Measurements from ENCODE around the gene GALR2.

GALR2 gene

DNA sequence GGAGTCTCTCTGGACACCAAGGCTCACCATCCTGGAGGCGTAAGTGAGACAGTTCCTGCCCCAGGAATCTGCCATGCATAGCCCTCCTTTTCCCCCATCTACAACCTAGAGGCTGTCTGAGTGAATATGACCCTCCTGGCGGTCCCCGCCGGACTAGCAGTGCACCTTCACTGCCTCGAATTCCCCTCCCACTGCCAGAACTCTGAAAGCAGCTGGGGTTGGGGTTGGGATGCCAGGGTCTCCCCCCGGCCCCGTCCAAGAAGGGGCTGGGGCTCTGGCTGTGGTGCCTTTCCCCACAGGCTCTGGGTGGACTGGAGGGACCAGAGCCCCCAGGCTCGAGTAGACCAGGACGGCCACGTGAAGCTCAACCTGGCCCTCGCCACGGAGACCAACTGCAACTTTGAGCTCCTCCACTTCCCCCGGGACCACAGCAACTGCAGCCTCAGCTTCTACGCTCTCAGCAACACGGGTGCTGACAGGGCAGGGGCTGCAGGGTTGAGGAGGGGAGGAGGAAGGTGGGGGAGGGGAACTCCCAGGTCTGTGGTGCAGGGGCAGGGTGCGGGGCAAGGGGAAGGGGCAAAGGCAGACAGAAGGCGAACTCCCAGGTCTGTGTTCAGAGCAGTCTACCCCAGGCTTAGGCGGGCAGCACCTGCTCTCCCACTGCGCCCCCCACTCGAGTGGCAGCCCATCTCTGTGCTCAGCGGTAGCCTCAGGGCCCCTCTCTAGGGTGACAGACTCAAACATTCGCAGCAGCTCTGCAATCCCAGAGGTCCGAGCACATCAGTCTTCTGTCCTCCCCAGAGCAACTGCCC, 5.6 kb downstream of the GALR2 start:
- DNase-seq (ENCODE audit: low read depth), result no peak

- DNase-seq (ENCODE audit: low read depth), result no peak
These were observed 6.2 kb downstream of the GALR2 start for GRCh38 chr17:76080768-76081287.

- no peak for DNase-seq (ENCODE audit: low read depth)
These were observed 7.0 kb downstream of the GALR2 start for GRCh38 chr17:76081295-76082210.

DNA sequence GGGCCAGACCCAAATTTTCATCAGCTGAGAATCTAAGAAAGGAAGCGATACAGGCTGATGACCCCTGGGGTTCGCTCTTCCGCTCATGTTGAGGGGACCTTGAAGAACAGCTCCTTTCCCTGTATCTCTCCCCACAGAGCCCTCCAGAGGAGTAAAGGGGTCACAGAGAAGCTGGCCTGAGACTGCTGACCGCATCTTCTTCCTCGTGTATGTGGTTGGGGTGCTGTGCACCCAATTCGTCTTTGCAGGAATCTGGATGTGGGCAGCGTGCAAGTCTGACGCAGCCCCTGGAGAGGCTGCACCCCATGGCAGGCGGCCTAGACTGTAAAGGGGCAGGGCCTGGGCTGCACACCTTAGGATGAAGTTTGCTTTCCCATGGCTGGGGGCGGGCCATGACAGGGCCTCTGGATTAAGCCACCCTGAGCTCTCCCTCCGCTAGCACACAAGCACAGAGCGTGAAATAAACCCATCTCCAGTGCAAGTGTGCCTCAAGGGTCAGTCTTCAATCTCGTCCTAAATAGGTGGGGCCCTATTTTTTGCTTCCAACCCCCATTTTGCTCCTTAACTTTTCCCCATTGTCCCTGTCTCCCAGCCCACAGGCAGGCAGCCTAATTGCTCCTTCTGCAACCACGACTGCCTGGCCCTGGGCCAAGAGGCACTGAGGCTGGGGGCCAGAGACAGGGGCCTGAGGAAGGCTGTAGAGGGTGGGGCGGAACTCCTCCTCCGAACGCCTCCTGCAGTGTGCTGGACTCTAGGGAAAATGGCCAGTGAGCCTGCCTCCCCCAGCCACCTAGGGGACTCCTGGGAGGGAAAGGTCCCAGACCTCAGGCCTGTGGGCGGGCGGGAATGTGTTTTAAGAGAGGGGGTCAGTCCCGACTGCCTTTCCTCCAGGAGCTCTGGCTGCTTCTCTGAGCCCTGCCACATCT, 8.0 kb downstream of the GALR2 start:
- DNase-seq (ENCODE audit: low read depth), result no peak

DNA sequence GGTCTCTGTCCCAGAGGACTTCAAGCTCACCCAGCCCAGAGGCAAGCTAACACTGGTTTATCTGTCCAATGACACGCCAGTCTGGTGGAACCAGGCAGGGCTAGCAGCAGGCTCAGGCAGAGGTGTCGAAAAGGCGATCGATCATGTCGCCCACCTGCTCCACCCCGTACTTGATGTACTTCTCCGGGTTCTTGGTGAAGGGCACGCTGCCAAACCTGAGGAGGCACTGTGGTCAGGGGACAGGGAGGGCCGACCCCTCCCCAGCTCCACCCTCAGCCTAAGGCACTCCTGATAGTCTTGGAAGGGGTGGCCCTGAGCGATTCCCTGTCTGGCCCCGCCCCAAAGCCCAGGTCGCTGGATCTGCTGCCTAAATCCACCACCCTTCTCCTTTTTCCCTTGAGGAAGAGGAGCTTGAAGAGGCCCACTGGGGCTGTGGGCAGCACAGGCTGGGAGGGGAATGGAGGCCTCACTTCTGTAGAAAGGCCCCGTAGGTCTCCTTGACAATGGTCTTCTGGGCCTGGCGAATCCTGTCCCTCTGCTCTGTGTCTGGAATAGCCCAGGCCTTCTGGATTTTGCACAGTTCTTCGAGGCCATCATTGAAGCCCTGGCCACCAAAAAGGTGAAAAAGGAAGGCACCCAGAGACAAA, 9.1 kb downstream of the GALR2 start:
- no peak for DNase-seq (ENCODE audit: low read depth)

- DNase-seq (ENCODE audit: low read depth), result no peak
These were observed 10.6 kb downstream of the GALR2 start for GRCh38 chr17:76085066-76085730.

DNA sequence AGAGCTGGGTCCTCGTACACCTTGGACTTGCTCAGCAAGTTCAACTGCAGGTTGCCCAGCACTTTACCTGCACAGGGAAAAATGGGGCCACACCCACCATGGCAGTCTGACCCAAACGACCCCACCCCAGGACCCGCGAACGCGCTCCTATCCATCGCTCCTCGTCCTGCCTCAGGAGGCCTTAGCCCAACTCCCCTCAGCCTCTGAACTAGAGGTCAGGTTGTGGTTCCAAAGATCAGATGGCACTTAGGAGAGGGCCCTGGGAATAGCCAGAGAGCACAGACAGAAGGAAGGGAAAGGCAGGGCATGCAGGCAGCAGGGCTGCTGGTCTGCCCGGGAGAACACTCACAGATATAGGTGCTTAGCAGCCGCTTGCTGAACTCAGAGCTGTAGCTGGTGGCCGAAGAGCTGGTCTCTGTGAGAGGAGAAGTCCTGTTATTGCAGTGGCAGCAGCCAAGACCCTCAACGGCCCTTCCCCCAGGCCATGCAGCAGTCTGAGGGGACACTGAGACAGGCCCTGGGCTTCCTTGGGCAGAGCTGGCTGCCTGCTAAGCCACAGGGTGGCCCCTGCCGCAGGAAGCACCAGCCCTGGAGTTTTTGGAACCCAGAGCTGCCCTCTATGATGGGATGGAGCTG, 11.3 kb downstream of the GALR2 start:
- DNase-seq (ENCODE audit: low read depth), result no peak

- no peak for DNase-seq (ENCODE audit: low read depth)
These were observed 11.8 kb downstream of the GALR2 start for GRCh38 chr17:76086384-76086783.

DNA sequence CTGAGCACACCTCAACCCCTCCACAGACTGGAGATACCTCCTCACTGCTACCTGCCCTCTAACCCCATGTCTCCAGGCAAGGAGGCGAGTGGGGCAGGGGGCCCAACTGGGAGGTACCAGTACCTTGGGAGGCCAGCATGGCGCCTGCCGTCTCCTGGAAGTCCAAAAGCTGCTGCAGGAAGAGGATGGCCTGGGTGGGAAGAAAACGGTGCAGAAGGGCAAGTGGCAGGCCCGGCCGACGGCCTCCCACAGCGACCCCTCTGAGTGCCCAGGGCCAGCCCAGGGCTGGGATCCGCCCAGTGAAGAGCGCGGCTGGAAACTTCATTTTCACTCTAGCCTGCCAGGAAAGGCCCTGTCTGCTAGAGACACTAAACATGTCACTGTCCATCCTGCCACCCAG, 12.9 kb downstream of the GALR2 start:
- no peak for DNase-seq (ENCODE audit: low read depth)

DNA sequence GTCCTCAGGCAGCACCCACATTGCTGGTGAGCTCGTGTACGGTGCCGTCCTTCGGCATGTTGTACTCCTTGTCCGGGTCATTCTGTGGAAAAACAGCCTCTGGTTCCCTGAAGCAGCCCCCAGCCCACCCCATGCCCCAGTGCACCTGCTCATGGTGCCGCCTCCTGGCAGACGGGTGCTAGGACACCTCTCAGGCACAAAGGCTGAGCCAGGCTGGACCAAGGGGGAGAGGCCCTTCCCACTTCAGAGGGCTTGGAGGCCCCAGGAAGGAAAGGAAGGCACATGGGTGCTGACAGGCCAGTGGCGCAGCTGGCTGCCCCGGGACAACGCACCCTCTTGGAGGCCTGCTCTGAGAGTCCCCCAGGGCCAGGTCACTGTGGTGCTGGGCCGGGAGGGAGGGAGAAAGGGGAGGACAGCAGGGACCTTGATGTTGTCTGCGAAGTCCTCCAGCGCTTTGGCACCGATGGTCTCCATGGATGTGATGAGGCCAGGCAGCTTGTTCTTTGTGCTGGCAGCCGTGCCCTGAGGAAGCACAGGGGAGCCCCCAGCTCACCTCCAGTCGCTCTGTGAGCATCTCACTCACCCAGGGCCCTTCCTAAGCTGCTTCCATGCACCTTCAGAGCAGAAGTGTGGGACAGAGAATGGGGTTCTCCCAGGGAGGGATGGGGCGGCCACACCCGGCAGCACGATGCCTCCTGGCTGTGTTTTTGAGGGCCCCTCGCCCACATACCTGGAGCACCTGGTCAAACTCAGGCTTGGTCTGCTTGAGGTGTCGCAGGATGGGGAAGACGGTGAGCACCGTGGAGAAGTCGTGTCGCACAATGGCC, 13.7 kb downstream of the GALR2 start:
- DNase-seq (ENCODE audit: low read depth), result no peak

DNA sequence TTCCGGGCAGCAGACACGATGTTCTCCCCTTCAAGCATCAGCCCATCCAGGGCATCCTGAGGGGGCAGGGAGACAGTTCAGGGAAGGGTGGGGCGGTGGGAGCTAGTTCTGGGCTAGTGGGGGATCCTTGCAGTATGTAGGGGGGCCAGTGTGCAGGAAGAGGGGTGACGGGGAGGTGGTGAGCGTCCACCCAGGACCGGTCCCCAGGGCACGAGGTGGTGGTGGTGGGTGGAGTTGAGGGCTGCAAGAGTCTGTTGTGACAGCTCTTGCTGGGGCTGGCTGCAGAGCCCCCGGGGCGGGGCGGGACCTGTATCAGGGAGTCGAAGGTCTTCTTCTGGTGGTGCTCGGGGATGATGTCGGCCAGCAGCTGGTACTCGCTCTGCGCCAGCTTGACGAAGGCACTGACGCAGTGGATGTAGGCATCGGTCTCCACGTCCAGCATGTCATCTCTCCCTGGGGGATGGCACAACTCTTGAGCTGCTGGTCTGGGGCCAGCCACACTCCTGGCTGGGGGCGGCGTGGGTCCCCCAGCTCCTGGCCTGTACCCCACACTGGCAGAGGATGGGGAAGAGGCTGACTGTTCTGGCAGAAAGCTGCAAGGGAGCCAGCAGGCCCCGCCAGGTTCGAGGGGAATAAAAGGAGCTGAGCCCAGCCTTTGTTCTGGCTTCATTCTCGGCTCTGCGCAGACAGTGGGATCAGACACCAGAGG, 14.4 kb downstream of the GALR2 start:
- DNase-seq (ENCODE audit: low read depth), result no peak

- no peak for DNase-seq (ENCODE audit: low read depth)
These were observed 15.3 kb downstream of the GALR2 start for GRCh38 chr17:76089680-76090516.

DNA sequence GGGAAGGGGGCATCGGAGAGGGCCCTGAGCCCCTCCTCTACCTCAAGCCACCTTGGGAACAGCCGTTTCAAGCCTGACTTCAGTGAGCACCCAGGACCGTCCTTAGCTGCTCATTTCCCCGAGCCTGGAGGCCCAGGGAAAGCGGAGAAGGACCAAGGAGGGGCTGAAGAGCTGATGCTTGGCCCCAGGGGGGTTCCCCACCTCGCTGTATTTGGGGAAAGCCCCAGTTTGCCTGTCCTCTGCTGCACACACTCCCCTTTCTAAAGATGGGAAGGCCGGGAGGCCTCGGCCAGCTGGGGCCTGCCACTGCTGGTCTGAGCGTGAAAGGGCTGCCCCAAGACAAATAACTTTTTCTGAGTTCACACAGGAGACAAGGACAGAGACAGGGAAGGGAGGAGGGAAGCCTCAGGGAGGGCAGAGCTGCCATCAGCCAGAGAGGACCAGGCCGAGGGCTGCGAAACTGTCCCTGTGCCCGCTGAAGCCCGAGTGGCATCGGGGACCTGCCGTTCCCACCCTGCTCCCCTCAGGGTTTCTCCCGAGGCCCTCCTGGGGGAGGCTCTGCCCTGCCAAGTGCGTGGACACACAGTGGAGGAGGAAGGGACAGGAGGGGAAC, 16.0 kb downstream of the GALR2 start:
- no peak for DNase-seq (ENCODE audit: low read depth)

DNA sequence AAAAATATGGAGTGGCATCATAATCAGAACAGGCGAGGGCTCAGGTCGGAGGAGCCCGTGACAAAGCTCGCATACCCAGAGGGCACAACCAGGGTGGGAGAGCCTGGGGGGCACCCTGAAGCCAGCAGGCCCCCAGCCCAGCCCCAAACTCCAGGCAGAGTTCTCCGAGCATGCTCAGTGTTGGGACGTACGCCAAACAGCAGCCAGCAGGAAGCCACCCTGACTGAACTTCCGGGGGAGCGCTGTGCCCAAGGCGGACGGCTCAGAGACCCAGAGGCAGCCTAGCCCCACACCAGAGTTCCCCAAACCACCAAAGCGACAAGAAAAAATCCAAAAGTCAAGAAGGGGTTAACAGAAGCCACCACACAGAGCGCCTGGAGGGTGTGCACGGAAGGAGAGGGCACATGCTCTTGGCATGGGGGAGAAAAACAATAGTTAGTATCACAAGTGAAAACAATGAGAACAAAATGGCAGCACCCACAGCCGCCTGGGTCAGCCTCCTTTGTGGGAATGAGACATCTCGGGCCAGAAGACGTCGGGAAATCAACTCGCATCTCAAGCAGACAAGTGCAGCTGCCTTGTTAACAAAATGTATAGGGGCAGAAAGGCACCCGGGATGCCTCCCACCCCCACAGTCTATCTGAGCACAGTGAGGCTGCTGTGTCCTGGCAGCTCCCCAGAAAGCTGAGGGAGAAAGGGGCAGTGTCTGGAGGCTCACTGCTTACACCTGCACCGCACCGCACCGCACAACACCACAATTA, 17.1 kb downstream of the GALR2 start:
- DNase-seq (ENCODE audit: low read depth), result no peak

DNA sequence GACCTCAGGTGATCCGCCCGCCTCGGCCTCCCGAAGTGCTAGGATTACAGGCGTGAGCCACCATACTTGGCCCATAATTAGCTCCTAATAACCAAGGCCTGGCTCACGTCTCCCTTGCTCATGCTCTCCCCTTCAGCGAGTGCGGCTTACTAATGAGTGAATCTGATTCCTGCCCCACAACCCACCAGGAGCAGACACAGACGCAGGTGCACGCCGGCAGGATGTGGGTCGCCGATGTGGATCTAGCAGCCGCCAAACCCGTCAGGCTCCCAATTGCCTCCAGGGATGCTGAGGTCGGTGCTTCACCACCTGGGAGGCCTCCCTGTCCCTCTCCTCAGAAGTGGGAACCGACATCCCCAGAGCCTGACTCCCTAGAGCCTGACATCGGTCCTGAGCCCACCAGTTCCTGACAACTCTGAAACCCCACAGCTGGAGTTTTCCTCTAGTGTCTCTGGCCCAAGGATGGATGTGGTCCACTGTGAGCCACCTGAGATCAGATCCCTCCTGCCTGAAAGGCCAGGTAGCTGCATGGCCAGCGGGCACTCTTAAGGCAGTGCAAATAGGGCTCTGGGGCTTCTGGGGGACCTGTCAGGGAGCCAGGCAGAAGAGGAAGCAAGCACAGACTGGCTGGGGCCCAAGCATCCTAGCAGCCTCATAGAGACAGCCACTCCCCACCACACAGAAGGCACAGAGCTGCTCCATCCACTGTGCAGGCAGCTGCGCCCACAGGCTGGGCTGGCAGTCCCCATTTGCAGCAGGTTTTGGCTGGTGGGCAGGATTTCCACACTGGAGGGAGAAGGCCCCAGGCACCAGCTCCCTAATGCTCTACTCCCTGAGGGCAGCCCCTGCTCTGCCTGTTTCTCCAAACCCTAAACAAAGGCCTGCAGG, 18.2 kb downstream of the GALR2 start:
- no peak for DNase-seq (ENCODE audit: low read depth)

DNA sequence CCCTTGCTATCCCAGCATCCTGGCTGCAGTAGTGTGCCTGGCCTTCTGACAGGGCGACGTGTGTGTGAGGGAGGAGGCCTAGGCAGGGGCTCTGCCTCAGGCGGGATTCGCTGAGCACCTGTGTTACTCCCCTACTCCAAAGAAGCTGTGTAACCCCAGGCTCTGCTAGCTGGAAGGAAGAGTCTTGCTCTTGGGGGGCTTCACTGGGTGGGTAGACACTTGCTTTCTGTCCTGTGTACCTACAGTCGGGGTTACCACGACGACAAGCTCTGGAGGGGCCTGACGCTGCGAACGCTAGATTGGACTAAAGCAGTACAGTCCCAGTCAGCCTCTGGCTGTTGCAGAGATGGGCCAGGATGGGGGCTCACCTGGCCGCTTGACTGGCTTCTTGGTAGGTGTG, 19.5 kb downstream of the GALR2 start:
- no peak for DNase-seq (ENCODE audit: low read depth)

All from activated T-cell treated with anti-CD3 and anti-CD28 coated beads for 48 hours (primary cell).